ENCODE data around the gene NARS2.
"Not testable (repeated sequence)": the region's sequence is repeated elsewhere in the genome, so short reads cannot be mapped to it uniquely, and the experiment has no call there.

DNA sequence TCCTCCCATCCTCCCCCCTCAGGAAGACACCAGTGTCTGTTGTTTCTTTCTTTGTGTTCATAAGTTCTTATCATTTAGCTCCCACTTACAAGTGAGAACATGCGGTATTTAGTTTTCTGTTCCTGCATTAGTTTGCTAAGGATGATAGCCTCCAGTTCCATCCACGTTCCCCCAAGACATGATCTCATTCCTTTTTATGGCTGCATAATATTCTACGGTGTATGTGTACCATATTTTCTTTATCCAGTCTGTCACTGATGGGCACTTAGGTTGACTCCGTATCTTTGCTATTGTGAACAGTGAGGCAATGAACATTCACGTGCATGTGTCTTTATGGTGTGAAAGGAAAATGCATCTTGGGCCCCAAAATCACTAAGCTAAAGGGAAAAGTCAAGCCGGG is 22.5 kb downstream of the NARS2 start:
- TF ChIP-seq, protein P1, sequence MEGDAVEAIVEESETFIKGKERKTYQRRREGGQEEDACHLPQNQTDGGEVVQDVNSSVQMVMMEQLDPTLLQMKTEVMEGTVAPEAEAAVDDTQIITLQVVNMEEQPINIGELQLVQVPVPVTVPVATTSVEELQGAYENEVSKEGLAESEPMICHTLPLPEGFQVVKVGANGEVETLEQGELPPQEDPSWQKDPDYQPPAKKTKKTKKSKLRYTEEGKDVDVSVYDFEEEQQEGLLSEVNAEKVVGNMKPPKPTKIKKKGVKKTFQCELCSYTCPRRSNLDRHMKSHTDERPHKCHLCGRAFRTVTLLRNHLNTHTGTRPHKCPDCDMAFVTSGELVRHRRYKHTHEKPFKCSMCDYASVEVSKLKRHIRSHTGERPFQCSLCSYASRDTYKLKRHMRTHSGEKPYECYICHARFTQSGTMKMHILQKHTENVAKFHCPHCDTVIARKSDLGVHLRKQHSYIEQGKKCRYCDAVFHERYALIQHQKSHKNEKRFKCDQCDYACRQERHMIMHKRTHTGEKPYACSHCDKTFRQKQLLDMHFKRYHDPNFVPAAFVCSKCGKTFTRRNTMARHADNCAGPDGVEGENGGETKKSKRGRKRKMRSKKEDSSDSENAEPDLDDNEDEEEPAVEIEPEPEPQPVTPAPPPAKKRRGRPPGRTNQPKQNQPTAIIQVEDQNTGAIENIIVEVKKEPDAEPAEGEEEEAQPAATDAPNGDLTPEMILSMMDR (IDR thresholded peaks at IDR 0.05) = not testable (repeated sequence)
- TF ChIP-seq POLR2A (IDR thresholded peaks at IDR 0.05) = not testable (repeated sequence)
